ENCODE data around the gene NDUFB11. TPM values are rescaled to one million over a fixed set of nuclear protein-coding genes. Genes with fewer than 3 reads are reported as not detected.
A peak's percentile ranks its signal among the peaks of the same experiment; 100 is the strongest.

Gene NDUFB11
- total and polyA plus RNA-seq, 9 of the 15 experiments (the other 6 are each of a cell fraction or from before 2014, with no cell fraction given), result 20.9 to 269 (median 86.8) TPM

GRCh38 chrX:47186096-47186740 lies 41.7 kb upstream of the NDUFB11 start (continued):
- no peak for TF ChIP-seq ZNF609 (CRISPR knock-in tag; IDR thresholded peaks at IDR 0.05; ENCODE audit: borderline replicate concordance)

- Histone ChIP-seq H3K4me2 (ENCODE audit: insufficient read depth, low read length) (no peak overlapping the region), H3K4me3 (no peak overlapping the region), H3K4me1 (replicated peaks in 1 of 2; ENCODE audit: control insufficient read depth in 2 of 2, insufficient read depth in 2 of 2, low read length in 2 of 2) (peaks cover 0 to 7% of the 10 kb centered on the region in 2 experiments; a peak in 2 of 5 replicates), H3K79me2 (ENCODE audit: control insufficient read depth, insufficient read depth, low read length) (no peaks in the 10 kb centered on the region), H3K36me3 (ENCODE audit: control insufficient read depth, insufficient read depth, low read length) (peaks cover 57% of the 10 kb centered on the region; the same call in 2 of the 3 replicates), H4K20me1 (replicated peaks; ENCODE audit: control insufficient read depth, insufficient read depth, low read length) (no peaks in the 10 kb centered on the region), H3K27ac (ENCODE audit: extremely low read depth, low read depth, low read length) (no peak overlapping the region), H3K9me1 (ENCODE audit: control insufficient read depth, insufficient read depth, low read length) (no peaks in the 10 kb centered on the region), H3K9ac (ENCODE audit: insufficient read depth in 1 of 2, low read depth in 2 of 2, low read length in 2 of 2) (no peak overlapping the region), H3K9me3 (replicated peaks; ENCODE audit: control insufficient read depth, insufficient read depth, low read depth, low read length) (no peaks in the 10 kb centered on the region), H3K27me3 (ENCODE audit: control insufficient read depth in 2 of 2, insufficient read depth in 2 of 2, low read length in 2 of 2) (no peaks in the 10 kb centered on the region), H2AFZ (ENCODE audit: low read depth, low read length) (no peak overlapping the region)
- POLR2A ChIA-PET, result interaction anchor here (0.6 kb wide), 1 partner anchor 312 kb away, joined by 3 read pairs; no protein-coding TSS in a partner anchor
- FAIRE-seq (no peak), ATAC-seq (no peak), DNase-seq (ENCODE audit: extremely low read depth in 1 of 4, low spot score in 3 of 4) (no peak)
- peak; percentile 52; the same call in 1 of the 2 replicates for TF ChIP-seq POLR2G (IDR thresholded peaks at IDR 0.05; ENCODE audit: low read depth, low read length)
- no peak for TF ChIP-seq POLR2H (tag; IDR thresholded peaks at IDR 0.05; ENCODE audit: low read depth)
- CTCF ChIA-PET (ENCODE audit: low intra/inter-chr PET ratio), result no interaction called here
- intact Hi-C loops (cut with micrococcal nuclease) (no loop called here), in situ Hi-C loops (cut with MboI) (no loop called here)
- BruUV-seq (replicated peaks), result no TSS peak
- 100% methylated on average over 1 of the region's 17 CpGs for WGBS (ENCODE audit: insufficient coverage, low coverage, missing lambda C conversion rate)
These were observed 40.7 kb upstream of the NDUFB11 start for GRCh38 chrX:47185241-47185640.
